Neuronal stem cell (in vitro differentiated cells): Measurements from ENCODE around the gene ZFAND3.

Experiments
- DNase-seq: peaks from one replicate; pipeline ENCODE4 v3.0.0-alpha.2; 2013; ENCODE audit warnings: low spot score
- H2AFZ ChIP-seq: one replicate; pipeline ENCODE4 v1.6.1; 2013; ENCODE audit warnings: mild to moderate bottlenecking, low read length, inconsistent platforms
- H2AK5ac ChIP-seq: 2 replicates; pipeline ENCODE4 v1.6.1; 2013; ENCODE audit warnings: low read depth, mild to moderate bottlenecking, inconsistent platforms, low read length, moderate library complexity, mixed read lengths
- H2BK120ac ChIP-seq: 2 replicates; pipeline ENCODE4 v1.6.1; 2013; ENCODE audit warnings: low read depth, mild to moderate bottlenecking, inconsistent platforms, low read length, moderate library complexity, mixed read lengths
- H2BK12ac ChIP-seq: one replicate; pipeline ENCODE4 v1.6.1; 2013; ENCODE audit warnings: low read length, inconsistent platforms
- H2BK15ac ChIP-seq: 2 replicates; pipeline ENCODE4 v1.6.1; 2013; ENCODE audit warnings: mild to moderate bottlenecking, low read length, inconsistent platforms, mixed read lengths
- H2BK5ac ChIP-seq: one replicate; pipeline ENCODE4 v1.6.1; 2013; ENCODE audit warnings: inconsistent platforms, mild to moderate bottlenecking, low read length, moderate library complexity
- H3K14ac ChIP-seq: one replicate; pipeline ENCODE4 v1.6.1; 2013; ENCODE audit warnings: low read length, inconsistent platforms
- H3K18ac ChIP-seq: 2 replicates; pipeline ENCODE4 v1.6.1; 2013; ENCODE audit warnings: low read length, inconsistent platforms
- H3K23ac ChIP-seq: 2 replicates; pipeline ENCODE4 v1.6.1; 2013; ENCODE audit warnings: low read depth, mild to moderate bottlenecking, mixed read lengths, low read length, inconsistent platforms; ENCODE audit not compliant: poor library complexity
- H3K27ac ChIP-seq: replicated peaks from 3 replicates; pipeline ENCODE4 v1.5.1; 2013; ENCODE audit warnings: low read length, inconsistent platforms
- H3K27me3 ChIP-seq, 3 experiments: 2 replicates each; pipeline ENCODE4 v1.6.1; 2013; ENCODE audit warnings: low read length in 3 of 3, mild to moderate bottlenecking in 2 of 3, inconsistent platforms in 1 of 3, low read depth in 1 of 3, mixed read lengths in 1 of 3, moderate library complexity in 1 of 3; ENCODE audit not compliant: control insufficient read depth in 3 of 3, insufficient read depth in 3 of 3
- H3K36me3 ChIP-seq, 2 donors: replicated peaks in 1 of 2; 2 replicates each; pipeline ENCODE4 v1.6.1; 2013; ENCODE audit warnings: low read length in 2 of 2; ENCODE audit not compliant: control insufficient read depth in 2 of 2, insufficient read depth in 2 of 2
- H3K4ac ChIP-seq: 2 replicates; pipeline ENCODE4 v1.6.1; 2013; ENCODE audit warnings: inconsistent platforms, mild to moderate bottlenecking, low read length, moderate library complexity
- H3K4me1 ChIP-seq, 2 donors: 1 replicate in 1 of 2; 2 replicates in 1 of 2; pipeline ENCODE4 v1.6.1; 2013; ENCODE audit warnings: low read length in 2 of 2, low read depth in 1 of 2; ENCODE audit not compliant: control insufficient read depth in 2 of 2, insufficient read depth in 1 of 2
- H3K4me2 ChIP-seq: one replicate; pipeline ENCODE4 v1.6.1; 2013; ENCODE audit warnings: mild to moderate bottlenecking, low read length, inconsistent platforms; ENCODE audit not compliant: insufficient read depth, poor library complexity, severe bottlenecking
- H3K4me3 ChIP-seq, 2 donors: 2 replicates each; pipeline ENCODE4 v1.5.1; 2013; ENCODE audit warnings: low read length in 2 of 2, mild to moderate bottlenecking in 2 of 2, inconsistent platforms in 1 of 2, moderate library complexity in 1 of 2
- H3K79me1 ChIP-seq: one replicate; pipeline ENCODE4 v1.6.1; 2013; ENCODE audit warnings: low read depth, mild to moderate bottlenecking, inconsistent platforms, low read length, moderate library complexity
- H3K9ac ChIP-seq: one replicate; pipeline ENCODE4 v1.6.1; 2013; ENCODE audit warnings: mild to moderate bottlenecking, low read depth, low read length, inconsistent platforms; ENCODE audit not compliant: poor library complexity
- H3K9me3 ChIP-seq, 2 donors: replicated peaks in 1 of 2; 2 replicates each; pipeline versions ENCODE3 to v1.6.1; 2013; ENCODE audit warnings: low read length in 2 of 2, mild to moderate bottlenecking in 2 of 2, inconsistent platforms in 1 of 2, low read depth in 1 of 2, mixed read lengths in 1 of 2, moderate library complexity in 1 of 2; ENCODE audit not compliant: control insufficient read depth in 2 of 2, insufficient read depth in 1 of 2
- H4K8ac ChIP-seq: one replicate; pipeline ENCODE4 v1.6.1; 2013; ENCODE audit warnings: low read depth, mild to moderate bottlenecking, inconsistent platforms, low read length, moderate library complexity
- H4K91ac ChIP-seq: one replicate; pipeline ENCODE4 v1.6.1; 2013; ENCODE audit warnings: low read length, low read depth, mild to moderate bottlenecking, inconsistent platforms; ENCODE audit not compliant: poor library complexity
- WGBS, 2 donors: extraction: QIAGEN DNeasy Blood & Tissue Kit; methylation state at CpG; one replicate each; pipeline ENCODE4 v1.1.7; 2013; ENCODE audit warnings: missing lambda C conversion rate in 2 of 2, mixed read lengths in 1 of 2; ENCODE audit not compliant: insufficient read length in 2 of 2, insufficient replicate concordance in 1 of 2; ENCODE audit errors: extremely low coverage in 2 of 2; 5-methylcytosine and 5-hydroxymethylcytosine counted together

Gene ZFAND3

DNA sequence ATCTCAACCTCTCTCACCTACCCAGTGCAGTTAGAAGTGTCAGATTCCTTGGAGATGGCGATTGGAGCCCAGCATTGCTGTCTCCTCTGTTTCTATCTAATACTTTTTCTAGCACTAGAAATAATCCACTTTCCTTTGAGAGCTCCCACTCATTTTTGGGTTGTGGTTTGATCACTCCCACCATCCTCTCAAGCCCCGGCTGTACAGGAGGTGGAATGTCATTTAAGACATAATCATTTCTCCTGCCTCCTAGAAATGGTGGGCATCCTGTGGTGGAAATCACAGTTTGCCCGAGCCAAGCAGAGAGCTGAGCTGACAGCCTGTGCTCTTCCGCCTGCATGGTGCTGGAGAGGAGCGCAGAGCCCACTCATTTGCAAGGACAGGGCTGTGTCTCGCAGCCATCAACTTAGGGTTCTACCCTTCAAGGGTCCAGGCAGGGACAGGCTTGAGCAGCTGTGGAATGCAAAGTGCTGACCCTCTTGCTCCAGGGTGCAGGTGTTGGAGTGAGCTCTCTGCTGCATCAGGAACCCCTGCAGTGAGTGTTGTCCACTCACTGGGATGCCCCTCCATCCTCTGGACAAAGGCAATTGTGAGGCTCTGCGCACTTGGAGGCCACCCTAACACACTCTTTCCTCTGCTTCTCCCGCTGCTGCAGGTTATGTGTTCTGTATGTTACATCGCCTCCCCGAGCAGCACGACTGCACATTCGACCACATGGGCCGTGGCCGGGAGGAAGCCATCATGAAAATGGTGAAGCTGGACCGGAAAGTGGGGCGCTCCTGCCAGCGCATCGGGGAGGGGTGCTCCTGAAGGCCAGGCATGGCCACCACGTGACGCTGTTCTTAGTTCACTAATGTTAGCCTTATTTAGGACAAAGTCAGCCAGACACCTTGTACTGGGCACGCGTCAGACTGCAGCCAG, 332.3 kb downstream of the ZFAND3 start:
- Histone ChIP-seq H3K27me3 (no peaks in the 10 kb centered on the region), H3K23ac (no peak overlapping the region), H3K14ac (no peak overlapping the region), H3K9ac (no peak overlapping the region), H2BK15ac (no peak overlapping the region), H3K9me3 (no peaks in the 10 kb centered on the region), H4K91ac (no peak overlapping the region), H3K4ac (no peak overlapping the region), H3K18ac (peak overlapping the region; percentile 36), H3K4me2 (no peak overlapping the region), H2BK120ac (no peak overlapping the region), H3K4me3 (no peak overlapping the region), H3K27ac (no peak overlapping the region), H2AK5ac (no peak overlapping the region), H3K36me3 (peaks cover 5 to 9% of the 10 kb centered on the region in 2 donors), H3K4me1 (peaks cover 6 to 29% of the 10 kb centered on the region in 2 donors), H3K79me1 (no peaks in the 10 kb centered on the region), H2BK12ac (no peak overlapping the region), H2AFZ (no peak overlapping the region), H4K8ac (no peak overlapping the region), H2BK5ac (no peak overlapping the region)
- WGBS, 2 donors = no CpG with 5 or more reads among the region's 22 CpGs
- DNase-seq = no peak

- Histone ChIP-seq H3K4me1 (peaks cover 6 to 29% of the 10 kb centered on the region in 2 donors), H3K79me1 (no peaks in the 10 kb centered on the region), H2AK5ac (no peak overlapping the region), H3K4me2 (no peak overlapping the region), H2BK12ac (no peak overlapping the region), H3K23ac (no peak overlapping the region), H2BK5ac (no peak overlapping the region), H3K4me3 (no peak overlapping the region), H4K8ac (no peak overlapping the region), H4K91ac (no peak overlapping the region), H3K36me3 (peaks cover 5 to 9% of the 10 kb centered on the region in 2 donors), H3K4ac (no peak overlapping the region), H2AFZ (no peak overlapping the region), H3K9me3 (no peaks in the 10 kb centered on the region), H3K14ac (no peak overlapping the region), H2BK120ac (no peak overlapping the region), H3K27ac (no peak overlapping the region), H3K18ac (no peak overlapping the region), H3K27me3 (no peaks in the 10 kb centered on the region), H2BK15ac (no peak overlapping the region), H3K9ac (no peak overlapping the region)
- no peak for DNase-seq
- no CpG with 5 or more reads among the region's 8 CpGs for WGBS, 2 donors
These were observed 333.1 kb downstream of the ZFAND3 start for GRCh38 chr6:38152620-38153019.

GRCh38 chr6:38153076-38153797, 333.7 kb downstream of the ZFAND3 start:
- Histone ChIP-seq H3K14ac (no peak overlapping the region), H3K79me1 (no peaks in the 10 kb centered on the region), H3K4me3 (no peak overlapping the region), H3K9ac (no peak overlapping the region), H2BK12ac (no peak overlapping the region), H3K36me3 (peaks cover 5 to 9% of the 10 kb centered on the region in 2 donors), H3K4me2 (no peak overlapping the region), H3K27ac (no peak overlapping the region), H3K4ac (no peak overlapping the region), H3K4me1 (peaks cover 6 to 29% of the 10 kb centered on the region in 2 donors), H2AK5ac (peak overlapping the region; percentile 10), H4K8ac (no peak overlapping the region), H4K91ac (no peak overlapping the region), H2BK5ac (no peak overlapping the region), H3K9me3 (no peaks in the 10 kb centered on the region), H3K18ac (peak overlapping the region; percentile 48), H2AFZ (no peak overlapping the region), H3K27me3 (no peaks in the 10 kb centered on the region), H2BK15ac (no peak overlapping the region), H3K23ac (no peak overlapping the region), H2BK120ac (no peak overlapping the region)
- WGBS, 2 donors = no CpG with 5 or more reads among the region's 23 CpGs
- DNase-seq = no peak

DNA sequence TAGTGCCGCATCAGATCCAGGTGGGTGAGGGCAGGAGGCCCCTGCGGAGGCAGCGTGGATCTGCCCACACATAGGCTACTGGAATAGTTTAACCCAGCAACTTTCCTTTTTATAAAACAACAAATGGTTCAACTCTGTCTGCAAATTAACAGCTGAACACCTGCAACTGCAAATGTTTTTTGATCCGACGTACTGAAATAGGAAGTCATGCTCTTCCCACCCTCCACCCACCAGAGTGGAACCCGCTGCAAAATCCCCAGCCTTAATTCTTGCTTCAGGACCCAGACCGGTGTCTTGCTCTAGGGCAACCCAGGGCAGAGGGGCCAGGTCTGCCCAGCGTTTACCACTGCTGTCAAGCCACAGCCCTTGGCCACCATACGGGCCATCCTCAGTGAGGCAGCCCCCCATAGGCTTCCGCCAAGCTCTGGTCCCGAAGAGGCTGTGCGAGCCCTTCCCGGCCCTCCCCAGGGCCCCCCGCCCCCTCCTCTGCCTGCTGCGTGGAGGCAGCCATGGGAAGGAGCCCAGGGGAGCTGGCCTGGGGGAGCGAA, 334.3 kb downstream of the ZFAND3 start:
- no peak overlapping the region for H2BK15ac ChIP-seq
- H2BK120ac ChIP-seq = no peak overlapping the region
- H3K79me1 ChIP-seq = no peaks in the 10 kb centered on the region
- H4K8ac ChIP-seq = no peak overlapping the region
- no peak overlapping the region for H3K4me3 ChIP-seq
- peaks cover 5 to 9% of the 10 kb centered on the region in 2 donors for H3K36me3 ChIP-seq
- no peak overlapping the region for H2AFZ ChIP-seq
- no peak overlapping the region for H3K4me2 ChIP-seq
- H3K23ac ChIP-seq = no peak overlapping the region
- no peak overlapping the region for H2BK12ac ChIP-seq
- H3K18ac ChIP-seq = no peak overlapping the region
- H3K14ac ChIP-seq = no peak overlapping the region
- no CpG with 5 or more reads among the region's 16 CpGs for WGBS, 2 donors
- no peak overlapping the region for H4K91ac ChIP-seq
- no peaks in the 10 kb centered on the region for H3K27me3 ChIP-seq
- H3K4ac ChIP-seq = no peak overlapping the region
- H3K9me3 ChIP-seq = no peaks in the 10 kb centered on the region
- no peak overlapping the region for H2BK5ac ChIP-seq
- DNase-seq = no peak
- no peak overlapping the region for H2AK5ac ChIP-seq
- no peak overlapping the region for H3K9ac ChIP-seq
- H3K27ac ChIP-seq = no peak overlapping the region
- H3K4me1 ChIP-seq = peaks cover 4 to 24% of the 10 kb centered on the region in 2 donors
